PC-3 (cell line): Measurements from ENCODE around the gene ZNF26. TPM values are rescaled to one million over a fixed set of nuclear protein-coding genes. Genes with fewer than 3 reads are reported as not detected.

ENCODE experiments used
- ATAC-seq: fragments of 200-7000 bp; cut with Tn5 transposase; 2 replicates; pipeline ENCODE4 v1.9.1; 2020; ENCODE audit warnings: mild to moderate bottlenecking, moderate library complexity
- BruUV-seq: library from RNA; stranded (reverse); fragments of 400-500 nt; replicated peaks from 2 replicates; lab custom pipeline; 2021; lab: Mats Ljungman, UMichigan
- CTCF ChIA-PET: fragments of 300-600 bp; sonication (Branson Sonifier 250); formaldehyde crosslinking; loops from one replicate; lab custom pipeline; 2022; ENCODE audit warnings: antibody characterized with exemption; lab: Charles Lee
- POLR2A ChIA-PET: fragments of 300-600 bp; sonication (Branson Sonifier 250); formaldehyde crosslinking; loops from one replicate; lab custom pipeline; 2022; ENCODE audit warnings: antibody characterized with exemption; ENCODE audit not compliant: unreplicated experiment; lab: Charles Lee
- DNase-seq: peaks from one replicate; pipeline ENCODE4 v3.0.0-alpha.2; 2015
- H2AFZ ChIP-seq: fragments of 300-600 bp; sonication (generic); 2 replicates; pipeline ENCODE4 v1.6.0; 2016; ENCODE audit warnings: antibody characterized with exemption, low read length
- H3F3A ChIP-seq: fragments of 300-600 bp; sonication (generic); one replicate; pipeline ENCODE4 v1.6.0; 2017; ENCODE audit warnings: antibody characterized with exemption, low read length, control low read depth, mild to moderate bottlenecking; ENCODE audit not compliant: unreplicated experiment
- H3K27ac ChIP-seq: fragments of 300-600 bp; sonication (generic); 2 replicates; pipeline ENCODE4 v1.5.1; 2016; ENCODE audit warnings: mild to moderate bottlenecking, low read length
- H3K27me3 ChIP-seq: fragments of 300-600 bp; sonication (generic); 2 replicates; pipeline ENCODE4 v1.6.1; 2016; ENCODE audit warnings: low read length, mixed read lengths
- H3K36me3 ChIP-seq: fragments of 300-600 bp; sonication (generic); 2 replicates; pipeline ENCODE4 v1.6.1; 2016; ENCODE audit warnings: low read depth, mixed run types, low read length, mixed read lengths
- H3K4me1 ChIP-seq: fragments of 300-600 bp; sonication (generic); 2 replicates; pipeline ENCODE4 v1.5.1; 2016; ENCODE audit warnings: low read length; ENCODE audit not compliant: insufficient read depth
- H3K4me2 ChIP-seq: fragments of 300-600 bp; sonication (generic); 2 replicates; pipeline ENCODE4 v1.6.0; 2016; ENCODE audit warnings: low read length
- H3K4me3 ChIP-seq: fragments of 300-600 bp; sonication (generic); 2 replicates; pipeline ENCODE4 v1.5.1; 2016; ENCODE audit warnings: mild to moderate bottlenecking, low read length, mixed read lengths
- H3K79me2 ChIP-seq: fragments of 300-600 bp; sonication (generic); 2 replicates; pipeline ENCODE4 v1.6.1; 2017; ENCODE audit warnings: low read length, mixed read lengths
- H3K9ac ChIP-seq: fragments of 300-600 bp; sonication (generic); 2 replicates; pipeline ENCODE4 v1.6.0; 2016; ENCODE audit warnings: mild to moderate bottlenecking, low read length
- H3K9me2 ChIP-seq: fragments of 300-600 bp; sonication (generic); replicated peaks from 2 replicates; pipeline ENCODE4 v1.6.1; 2016; ENCODE audit warnings: mixed run types, low read length, mixed read lengths
- H3K9me3 ChIP-seq: fragments of 300-600 bp; sonication (generic); 2 replicates; pipeline ENCODE4 v1.6.1; 2016; ENCODE audit warnings: low read length, mixed read lengths
- H4K20me1 ChIP-seq: fragments of 300-600 bp; sonication (generic); 2 replicates; pipeline ENCODE4 v1.6.1; 2016; ENCODE audit warnings: low read length, mixed read lengths
- EZH2 ChIP-seq: fragments of 300-600 bp; sonication (generic); IDR thresholded peaks from one replicate; pipeline ENCODE4 v1.6.1; 2017; ENCODE audit warnings: antibody characterized with exemption, mild to moderate bottlenecking, low read length; ENCODE audit not compliant: unreplicated experiment
- EZH2phosphoT487 ChIP-seq: fragments of 300-600 bp; sonication (generic); IDR thresholded peaks from 2 replicates; pipeline ENCODE4 v1.6.1; 2018; ENCODE audit warnings: mild to moderate bottlenecking, antibody characterized with exemption, low read length, borderline replicate concordance
- intact Hi-C: fragments of 100-400 bp; cut with micrococcal nuclease; formaldehyde crosslinking; loops from 2 replicates; pipeline ENCODE4 v1.9.0; 2023
- total RNA-seq: library from RNA; depleted of rRNA; stranded (reverse); fragments of >200 nt; gene quantifications from 2 replicates; pipeline ENCODE4 v1.2.3, GENCODE V29; 2014
- TF ChIP-seq, protein P1 (sequence below): fragments of 300-600 bp; sonication (generic); conservative IDR thresholded peaks from 2 replicates; pipeline ENCODE4 v1.5.1; 2017; ENCODE audit warnings: antibody characterized with exemption, low read depth, mild to moderate bottlenecking, low read length

ZNF26 gene
- total RNA-seq, 1 experiment from 2014 or later: 30.2 TPM

DNA sequence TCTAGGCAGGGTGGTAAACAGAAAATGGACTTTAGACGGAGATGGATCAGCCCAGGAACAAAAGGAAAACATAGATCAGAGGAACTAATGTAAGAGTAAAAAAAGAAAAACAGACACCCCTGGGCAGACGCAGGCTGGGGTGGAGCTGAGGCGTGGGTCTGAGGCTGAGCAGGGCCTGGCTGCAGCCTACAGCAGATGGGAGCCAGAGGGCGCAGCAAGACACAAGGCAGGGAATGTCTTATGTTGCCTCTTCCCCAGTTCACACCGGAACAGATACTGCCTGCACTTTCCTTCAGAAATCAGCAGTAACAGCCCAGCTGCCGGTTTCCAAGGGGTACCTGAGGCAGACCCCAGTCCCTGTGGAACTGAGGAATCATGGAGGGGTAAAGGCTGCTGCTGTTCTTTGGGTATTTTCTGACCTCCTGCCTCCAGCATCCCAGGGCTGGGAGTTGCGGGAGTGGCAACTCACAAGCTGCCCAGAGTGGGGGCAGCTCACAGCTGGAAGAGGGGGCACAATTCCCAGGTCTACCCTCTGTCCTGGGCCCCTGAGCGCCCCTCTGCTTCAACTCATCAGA, 39.8 kb upstream of the ZNF26 start:
- H2AFZ ChIP-seq: no peak overlapping the region
- H3K4me3 ChIP-seq: no peak overlapping the region
- H3K27ac ChIP-seq: no peak overlapping the region
- POLR2A ChIA-PET: no interaction called here
- peaks cover 16% of the 10 kb centered on the region for H3K9me3 ChIP-seq
- peaks cover 13% of the 10 kb centered on the region for H3K79me2 ChIP-seq
- H3K9me2 ChIP-seq: no peaks in the 10 kb centered on the region
- no TSS peak for BruUV-seq
- no peaks in the 10 kb centered on the region for H4K20me1 ChIP-seq
- H3K36me3 ChIP-seq: peaks cover 92% of the 10 kb centered on the region
- intact Hi-C loops: no loop called here
- H3F3A ChIP-seq: no peaks in the 10 kb centered on the region
- H3K27me3 ChIP-seq: no peaks in the 10 kb centered on the region
- CTCF ChIA-PET: no interaction called here
- no peaks in the 10 kb centered on the region for H3K4me1 ChIP-seq
- H3K4me2 ChIP-seq: no peak overlapping the region
- ATAC-seq (no peak), DNase-seq (no peak)
- TF ChIP-seq EZH2 (no peak), EZH2phosphoT487 (no peak)
- TF ChIP-seq, protein P1, sequence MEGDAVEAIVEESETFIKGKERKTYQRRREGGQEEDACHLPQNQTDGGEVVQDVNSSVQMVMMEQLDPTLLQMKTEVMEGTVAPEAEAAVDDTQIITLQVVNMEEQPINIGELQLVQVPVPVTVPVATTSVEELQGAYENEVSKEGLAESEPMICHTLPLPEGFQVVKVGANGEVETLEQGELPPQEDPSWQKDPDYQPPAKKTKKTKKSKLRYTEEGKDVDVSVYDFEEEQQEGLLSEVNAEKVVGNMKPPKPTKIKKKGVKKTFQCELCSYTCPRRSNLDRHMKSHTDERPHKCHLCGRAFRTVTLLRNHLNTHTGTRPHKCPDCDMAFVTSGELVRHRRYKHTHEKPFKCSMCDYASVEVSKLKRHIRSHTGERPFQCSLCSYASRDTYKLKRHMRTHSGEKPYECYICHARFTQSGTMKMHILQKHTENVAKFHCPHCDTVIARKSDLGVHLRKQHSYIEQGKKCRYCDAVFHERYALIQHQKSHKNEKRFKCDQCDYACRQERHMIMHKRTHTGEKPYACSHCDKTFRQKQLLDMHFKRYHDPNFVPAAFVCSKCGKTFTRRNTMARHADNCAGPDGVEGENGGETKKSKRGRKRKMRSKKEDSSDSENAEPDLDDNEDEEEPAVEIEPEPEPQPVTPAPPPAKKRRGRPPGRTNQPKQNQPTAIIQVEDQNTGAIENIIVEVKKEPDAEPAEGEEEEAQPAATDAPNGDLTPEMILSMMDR: no peak
- H3K9ac ChIP-seq: no peak overlapping the region

DNA sequence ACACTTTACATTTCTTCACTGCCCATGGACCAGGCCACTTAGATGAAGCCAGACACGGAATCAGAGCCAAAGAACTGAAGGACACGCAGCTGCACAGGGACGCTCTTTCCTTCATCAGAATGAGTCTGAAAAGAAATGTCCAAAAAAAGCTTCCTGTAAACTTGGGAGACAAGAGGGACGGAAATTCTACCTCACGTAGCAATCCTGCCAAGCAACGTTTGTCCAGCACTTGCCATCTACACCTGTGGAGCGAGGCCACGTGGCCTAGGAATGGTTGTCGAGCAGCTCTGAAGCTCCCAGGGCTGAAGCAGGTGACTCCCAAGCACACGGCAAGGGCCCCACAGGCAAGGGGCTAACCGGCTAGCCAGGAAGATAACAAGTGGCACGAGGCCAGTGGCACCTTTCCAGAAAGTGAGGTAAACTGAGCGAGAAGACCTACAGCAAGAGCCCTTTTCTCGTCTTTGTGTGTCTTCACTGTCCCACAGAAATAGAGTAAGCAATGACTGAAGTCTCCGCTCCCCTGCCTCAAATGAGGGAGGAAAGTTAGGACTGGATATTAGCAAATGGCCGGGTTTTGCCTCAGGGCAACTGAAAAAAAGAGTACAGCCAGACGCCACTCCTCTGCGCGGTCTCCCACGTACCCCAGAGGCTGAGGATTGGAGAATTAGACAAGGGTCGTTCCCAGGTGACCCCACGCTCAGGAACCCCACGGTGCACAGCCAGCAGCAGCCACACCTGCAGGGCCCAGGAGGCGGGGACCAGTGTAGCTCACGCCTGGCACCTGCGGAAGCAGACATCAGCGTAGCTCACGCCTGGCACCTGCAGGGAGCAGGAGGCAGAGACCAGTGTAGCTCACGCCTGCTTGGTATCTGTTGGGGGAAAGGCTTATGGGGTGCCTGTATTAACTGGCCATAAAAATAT, 37.8 kb upstream of the ZNF26 start:
- TF ChIP-seq EZH2: no peak
- H3K4me2 ChIP-seq: no peak overlapping the region
- no peak overlapping the region for H3K9ac ChIP-seq
- intact Hi-C loops: no loop called here
- ATAC-seq: no peak
- BruUV-seq: no TSS peak
- H3K4me1 ChIP-seq: no peaks in the 10 kb centered on the region
- H3K9me3 ChIP-seq: peaks cover 26% of the 10 kb centered on the region
- no peaks in the 10 kb centered on the region for H4K20me1 ChIP-seq
- no peak for DNase-seq
- peaks cover 34% of the 10 kb centered on the region for H3K79me2 ChIP-seq
- no peaks in the 10 kb centered on the region for H3K9me2 ChIP-seq
- H3K36me3 ChIP-seq: peaks cover 88% of the 10 kb centered on the region
- H2AFZ ChIP-seq: no peak overlapping the region
- CTCF ChIA-PET: no interaction called here
- POLR2A ChIA-PET: no interaction called here
- H3F3A ChIP-seq: no peaks in the 10 kb centered on the region
- no peak overlapping the region for H3K27ac ChIP-seq
- no peak overlapping the region for H3K4me3 ChIP-seq
- no peaks in the 10 kb centered on the region for H3K27me3 ChIP-seq

DNA sequence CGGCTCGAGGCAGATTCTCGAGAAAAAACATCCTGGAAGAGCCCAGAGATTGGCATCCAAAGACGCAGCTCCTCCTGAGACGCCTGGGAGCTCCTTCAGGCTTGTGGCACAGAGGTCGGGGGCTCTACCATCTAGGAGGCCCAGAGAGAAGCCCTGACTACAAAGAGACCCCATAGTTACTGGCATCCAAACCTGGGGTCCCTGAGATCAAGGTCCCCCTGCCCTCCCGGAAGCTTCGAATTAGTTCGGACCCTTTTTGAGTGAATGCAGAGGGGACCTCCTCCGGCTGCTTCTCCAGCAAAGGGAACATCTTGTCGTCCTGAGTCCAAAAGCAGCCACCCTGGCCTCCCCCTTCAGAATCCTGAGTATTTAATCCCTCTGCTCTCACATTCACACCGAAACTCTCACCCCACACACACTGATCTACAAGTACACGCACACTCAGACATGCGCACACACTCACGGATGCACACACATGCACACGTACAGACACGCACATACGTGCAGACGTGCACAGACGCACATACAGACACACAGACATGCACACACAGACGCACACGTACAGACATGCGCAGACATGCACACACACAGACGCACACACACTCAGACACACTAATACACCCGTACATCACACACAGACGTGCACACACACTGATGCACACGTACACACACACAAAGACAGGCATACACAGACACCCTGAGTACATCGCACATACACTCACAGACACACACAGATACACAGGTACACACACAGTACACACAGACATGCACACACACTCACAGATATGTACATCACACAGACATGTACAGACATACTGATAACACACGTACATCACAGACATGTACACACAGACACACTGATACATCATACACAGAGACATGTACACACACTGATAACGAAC, 36.0 kb upstream of the ZNF26 start:
- Histone ChIP-seq H3K4me3 (no peak overlapping the region), H3K4me2 (no peak overlapping the region), H2AFZ (no peak overlapping the region), H3K27me3 (no peaks in the 10 kb centered on the region), H3K9me3 (peaks cover 22% of the 10 kb centered on the region), H3K4me1 (peaks cover 4% of the 10 kb centered on the region), H3K9me2 (no peaks in the 10 kb centered on the region), H3F3A (peaks cover 8% of the 10 kb centered on the region), H3K79me2 (peaks cover 46% of the 10 kb centered on the region), H3K36me3 (peaks cover 77% of the 10 kb centered on the region), H3K9ac (no peak overlapping the region), H4K20me1 (no peaks in the 10 kb centered on the region), H3K27ac (no peak overlapping the region)
- BruUV-seq: no TSS peak
- intact Hi-C loops: no loop called here
- CTCF ChIA-PET: no interaction called here
- ATAC-seq: no peak
- POLR2A ChIA-PET: no interaction called here
- TF ChIP-seq EZH2: no peak
- TF ChIP-seq, protein P1: no peak
- no peak for TF ChIP-seq EZH2phosphoT487
- no peak for DNase-seq
